IMR-90 (cell line): ENCODE data around the gene EPC2. TPM values are rescaled to one million over a fixed set of nuclear protein-coding genes. Genes with fewer than 3 reads are reported as not detected.

Experiments
- ATAC-seq: fragments of 200-7000 bp; cut with Tn5 transposase; 2 replicates; pipeline ENCODE4 v1.9.1; 2020; ENCODE audit warnings: low read depth, mild to moderate bottlenecking, moderate library complexity
- BruUV-seq: library from RNA; stranded (reverse); fragments of 400-500 nt; replicated peaks from 2 replicates; lab custom pipeline; 2021; lab: Mats Ljungman, UMichigan
- CTCF ChIA-PET: fragments of 300-600 bp; formaldehyde crosslinking; extraction: SDS; loops from one replicate; lab custom pipeline; 2021; ENCODE audit warnings: antibody characterized with exemption; lab: Yijun Ruan, JAX
- POLR2A ChIA-PET: fragments of 300-600 bp; sonication (Branson Sonifier 250); formaldehyde crosslinking; loops from one replicate; lab custom pipeline; 2022; ENCODE audit warnings: antibody characterized with exemption; ENCODE audit not compliant: unreplicated experiment; lab: Charles Lee
- DNase-seq: peaks from one replicate; pipeline ENCODE4 v3.0.0; 2013
- H2AFZ ChIP-seq: replicated peaks from 2 replicates; pipeline ENCODE3; 2013; ENCODE audit warnings: low read length, mild to moderate bottlenecking; ENCODE audit not compliant: poor library complexity
- H2AK5ac ChIP-seq: 2 replicates; pipeline ENCODE4 v1.6.1; 2013; ENCODE audit warnings: low read depth, low read length, inconsistent platforms
- H2AK9ac ChIP-seq: replicated peaks from 2 replicates; pipeline ENCODE3; 2013; ENCODE audit warnings: mild to moderate bottlenecking, low read depth, low read length, moderate library complexity; ENCODE audit not compliant: poor library complexity
- H2BK120ac ChIP-seq: 2 replicates; pipeline ENCODE4 v1.6.1; 2013; ENCODE audit warnings: low read depth, low read length, inconsistent platforms
- H2BK15ac ChIP-seq: 3 replicates; pipeline ENCODE4 v1.6.1; 2013; ENCODE audit warnings: low read depth, low read length, inconsistent platforms
- H2BK20ac ChIP-seq: 2 replicates; pipeline ENCODE4 v1.6.1; 2013; ENCODE audit warnings: low read depth, mild to moderate bottlenecking, inconsistent platforms, low read length, moderate library complexity
- H2BK5ac ChIP-seq: 2 replicates; pipeline ENCODE4 v1.6.1; 2013; ENCODE audit warnings: mild to moderate bottlenecking, low read depth, low read length, inconsistent platforms; ENCODE audit not compliant: poor library complexity, severe bottlenecking
- H3K14ac ChIP-seq: replicated peaks from 2 replicates; pipeline ENCODE4 v1.6.1; 2013; ENCODE audit warnings: low read depth, low read length, inconsistent platforms
- H3K18ac ChIP-seq: 2 replicates; pipeline ENCODE4 v1.6.1; 2013; ENCODE audit warnings: low read depth, low read length, control low read depth
- H3K23ac ChIP-seq: 2 replicates; pipeline ENCODE4 v1.6.1; 2013; ENCODE audit warnings: low read depth, low read length, inconsistent platforms
- H3K27ac ChIP-seq: 2 replicates; pipeline ENCODE4 v1.5.1; 2013; ENCODE audit warnings: mild to moderate bottlenecking, control low read depth, low read length; ENCODE audit not compliant: insufficient read depth
- H3K27me3 ChIP-seq: 2 replicates; pipeline ENCODE4 v1.6.1; 2013; ENCODE audit warnings: low read length; ENCODE audit not compliant: control insufficient read depth, insufficient read depth
- H3K36me3 ChIP-seq: 2 replicates; pipeline ENCODE4 v1.6.1; 2013; ENCODE audit warnings: low read length, mixed read lengths; ENCODE audit not compliant: control insufficient read depth, insufficient read depth
- H3K4ac ChIP-seq: 2 replicates; pipeline ENCODE4 v1.6.1; 2013; ENCODE audit warnings: low read depth, low read length, inconsistent platforms
- H3K4me1 ChIP-seq: 2 replicates; pipeline ENCODE4 v1.6.1; 2013; ENCODE audit warnings: low read length, mixed read lengths; ENCODE audit not compliant: control insufficient read depth, insufficient read depth
- H3K4me2 ChIP-seq: 2 replicates; pipeline ENCODE4 v1.6.1; 2013; ENCODE audit warnings: low read depth, mild to moderate bottlenecking, control low read depth, low read length, moderate library complexity
- H3K4me3 ChIP-seq: 2 replicates; pipeline ENCODE4 v1.5.1; 2013; ENCODE audit warnings: low read depth, mild to moderate bottlenecking, control low read depth, low read length, moderate library complexity; ENCODE audit not compliant: insufficient read depth
- H3K56ac ChIP-seq: 2 replicates; pipeline ENCODE4 v1.6.1; 2013; ENCODE audit warnings: low read length, inconsistent platforms; ENCODE audit not compliant: insufficient read depth; ENCODE audit errors: extremely low read depth
- H3K79me1 ChIP-seq, 2 experiments: 2 replicates each; pipeline ENCODE4 v1.6.1; 2013; ENCODE audit warnings: low read length in 2 of 2, inconsistent platforms in 1 of 2, low read depth in 1 of 2
- H3K9ac ChIP-seq: 2 replicates; pipeline ENCODE4 v1.6.1; 2013; ENCODE audit warnings: low read depth, low read length, control low read depth
- H3K9me1 ChIP-seq: 2 replicates; pipeline ENCODE4 v1.6.1; 2013; ENCODE audit warnings: low read length, inconsistent platforms; ENCODE audit not compliant: insufficient read depth
- H3K9me3 ChIP-seq: 2 replicates; pipeline ENCODE4 v1.6.1; 2013; ENCODE audit warnings: low read length; ENCODE audit not compliant: control insufficient read depth, insufficient read depth
- H4K20me1 ChIP-seq: 2 replicates; pipeline ENCODE4 v1.6.1; 2013; ENCODE audit warnings: low read length, inconsistent platforms; ENCODE audit not compliant: insufficient read depth
- H4K5ac ChIP-seq: 2 replicates; pipeline ENCODE4 v1.6.1; 2013; ENCODE audit warnings: mild to moderate bottlenecking, low read depth, low read length, control low read depth
- H4K8ac ChIP-seq, 2 experiments: 2 replicates each; pipeline ENCODE4 v1.6.1; 2013; ENCODE audit warnings: low read depth in 2 of 2, low read length in 2 of 2, control low read depth in 1 of 2, inconsistent platforms in 1 of 2
- H4K91ac ChIP-seq: 2 replicates; pipeline ENCODE4 v1.6.1; 2013; ENCODE audit warnings: low read depth, low read length, inconsistent platforms; ENCODE audit not compliant: insufficient read depth
- BHLHE40 ChIP-seq: fragments of 150-350 bp; IDR thresholded peaks from 2 replicates; pipeline ENCODE4 v1.6.1; 2016; ENCODE audit warnings: mild to moderate bottlenecking, low read depth, low read length
- CEBPB ChIP-seq: IDR thresholded peaks from 2 replicates; pipeline ENCODE4 v1.6.1; 2012; ENCODE audit warnings: low read depth, low read length, improper control_type of control experiment
- MAFK ChIP-seq: IDR thresholded peaks from 2 replicates; pipeline ENCODE4 v1.6.1; 2012; ENCODE audit warnings: low read depth, low read length, improper control_type of control experiment
- MXI1 ChIP-seq: IDR thresholded peaks from 2 replicates; pipeline ENCODE4 v1.6.1; 2012; ENCODE audit warnings: low read depth, mild to moderate bottlenecking, low read length, moderate library complexity, borderline replicate concordance
- NFE2L2 ChIP-seq: fragments of 150-350 bp; IDR thresholded peaks from 2 replicates; pipeline ENCODE4 v1.6.1; 2016; ENCODE audit warnings: low read depth, mild to moderate bottlenecking, low read length
- POLR2A ChIP-seq: IDR thresholded peaks from 2 replicates; pipeline ENCODE4 v1.6.1; 2012; ENCODE audit warnings: mild to moderate bottlenecking, low read depth, low read length
- WGBS, 2 experiments: methylation state at CpG; one replicate each; pipeline versions ENCODE4 v1.1.5 to v1.1.7; 2013; ENCODE audit warnings: missing lambda C conversion rate in 2 of 2; ENCODE audit not compliant: insufficient read length in 1 of 2; ENCODE audit errors: extremely low coverage in 2 of 2; 5-methylcytosine and 5-hydroxymethylcytosine counted together
- dilution Hi-C: fragments of 300-500 bp; cut with HindIII; formaldehyde crosslinking; loops from one replicate; pipeline ENCODE4 v1.14.3; 2018; ENCODE audit warnings: low sequenced_read_pairs; ENCODE audit not compliant: unreplicated experiment
- in situ Hi-C: fragments of 300-500 bp; cut with MboI; formaldehyde crosslinking; loops from 3 replicates; pipeline ENCODE4 v1.14.3; 2019; ENCODE audit warnings: low sequenced_read_pairs, inconsistent platforms, mixed read lengths
- intact Hi-C: fragments of 100-400 bp; cut with micrococcal nuclease; formaldehyde crosslinking; loops from 2 replicates; pipeline ENCODE4 v1.10.0; 2022
- polyA plus RNA-seq, 3 experiments: library from polyadenylated mRNA; depleted of rRNA; stranded (reverse); fragments of >200 nt; gene quantifications; 2 replicates each; pipeline ENCODE4 v1.2.3, GENCODE V29; 2012; ENCODE audit warnings: low replicate concordance in 1 of 3
- total RNA-seq: library from RNA; depleted of rRNA; stranded (reverse); fragments of >200 nt; gene quantifications from 2 replicates; pipeline ENCODE4 v1.2.3, GENCODE V29; 2012
- TF ChIP-seq, protein P1 (sequence below): fragments of 150-350 bp; IDR thresholded peaks from 2 replicates; pipeline ENCODE4 v1.6.1; 2016; ENCODE audit warnings: low read depth, mild to moderate bottlenecking, low read length, moderate library complexity, borderline replicate concordance

Gene EPC2
- total and polyA plus RNA-seq, 2 of the 4 experiments (the other 2 are of a cell fraction): 10.6 to 22.6 TPM

DNA sequence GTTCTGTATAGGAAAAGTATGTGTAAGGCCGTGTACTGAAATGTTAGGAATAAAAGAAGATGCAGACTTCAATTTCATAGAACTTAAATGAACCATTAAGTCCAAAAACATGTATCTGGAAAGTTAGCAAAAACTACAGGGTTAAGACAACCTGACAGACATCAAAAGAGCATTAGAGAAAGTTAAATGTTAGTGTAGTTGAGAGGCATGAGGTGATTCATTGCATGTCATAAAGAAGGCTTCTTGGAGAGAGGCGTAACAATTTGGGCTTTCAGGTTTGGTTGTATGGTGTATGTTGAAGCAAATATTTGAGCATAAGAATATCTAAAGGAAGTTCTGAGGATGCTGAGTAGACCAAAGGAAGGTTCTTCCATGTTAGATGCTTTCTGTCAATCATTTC, 6.3 kb downstream of the EPC2 start:
- Histone ChIP-seq H3K4me2 (no peak overlapping the region), H3K4ac (no peak overlapping the region), H3K9me1 (no peaks in the 10 kb centered on the region), H3K27me3 (no peaks in the 10 kb centered on the region), H3K9me3 (no peaks in the 10 kb centered on the region), H4K20me1 (peaks cover 80% of the 10 kb centered on the region), H4K91ac (no peak overlapping the region), H2AFZ (no peak overlapping the region), H3K9ac (no peak overlapping the region), H3K14ac (no peak overlapping the region), H3K79me1 (peaks cover 8 to 38% of the 10 kb centered on the region in 2 experiments), H2BK5ac (no peak overlapping the region), H3K27ac (no peak overlapping the region), H4K5ac (no peak overlapping the region), H4K8ac (no peak overlapping the region), H3K56ac (no peak overlapping the region), H2BK15ac (no peak overlapping the region), H3K23ac (no peak overlapping the region), H3K4me3 (no peak overlapping the region), H2AK5ac (no peak overlapping the region), H3K4me1 (no peaks in the 10 kb centered on the region), H2BK20ac (no peak overlapping the region), H2BK120ac (no peak overlapping the region), H3K18ac (no peak overlapping the region), H3K36me3 (no peaks in the 10 kb centered on the region), H2AK9ac (no peak overlapping the region)
- ATAC-seq (no peak), DNase-seq (no peak)
- ChIA-PET CTCF (no interaction called here), POLR2A (no interaction called here)
- dilution Hi-C loops (no loop called here), intact Hi-C loops (loop anchor here (2.0 kb wide), 1 partner anchor 22 kb away; no protein-coding TSS in a partner anchor), in situ Hi-C loops (loop anchor here (25.0 kb wide), 1 partner anchor 911 kb away; no protein-coding TSS in a partner anchor)
- BruUV-seq: no TSS peak
- TF ChIP-seq MAFK (no peak), NFE2L2 (no peak), BHLHE40 (no peak), POLR2A (no peak), MXI1 (no peak), CEBPB (no peak)
- TF ChIP-seq, protein P1, sequence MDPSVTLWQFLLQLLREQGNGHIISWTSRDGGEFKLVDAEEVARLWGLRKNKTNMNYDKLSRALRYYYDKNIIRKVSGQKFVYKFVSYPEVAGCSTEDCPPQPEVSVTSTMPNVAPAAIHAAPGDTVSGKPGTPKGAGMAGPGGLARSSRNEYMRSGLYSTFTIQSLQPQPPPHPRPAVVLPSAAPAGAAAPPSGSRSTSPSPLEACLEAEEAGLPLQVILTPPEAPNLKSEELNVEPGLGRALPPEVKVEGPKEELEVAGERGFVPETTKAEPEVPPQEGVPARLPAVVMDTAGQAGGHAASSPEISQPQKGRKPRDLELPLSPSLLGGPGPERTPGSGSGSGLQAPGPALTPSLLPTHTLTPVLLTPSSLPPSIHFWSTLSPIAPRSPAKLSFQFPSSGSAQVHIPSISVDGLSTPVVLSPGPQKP: no peak
- no CpG with 5 or more reads among the region's 2 CpGs for whole genome bisulfite sequencing, 2 experiments
